GM12801 (cell line): ENCODE measurements around the gene ZFYVE27.

Experiments used
- CTCF ChIP-seq: IDR thresholded peaks from one replicate; pipeline ENCODE4 v1.5.1; 2011; ENCODE audit warnings: control low read depth; ENCODE audit not compliant: insufficient read length; ENCODE audit errors: extremely low read depth

ZFYVE27 gene

DNA sequence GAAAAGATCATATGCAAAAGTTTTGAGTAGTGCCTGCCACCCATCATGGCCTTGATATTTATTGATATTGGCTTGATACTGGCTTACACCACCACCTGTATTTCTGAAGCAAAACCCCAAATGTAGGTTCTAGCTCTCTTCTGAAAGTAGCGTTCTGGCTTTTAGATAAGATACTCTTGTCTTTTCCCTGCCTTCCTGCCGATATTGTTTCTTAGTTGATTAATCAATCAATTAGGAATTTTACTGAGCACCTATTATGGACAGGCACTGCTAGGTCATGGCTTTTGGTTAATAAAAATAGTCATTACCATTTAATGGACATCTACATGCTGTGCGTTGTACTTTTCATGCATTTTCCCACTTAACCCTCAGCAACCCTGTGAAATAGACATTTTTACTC is 27.0 kb downstream of the ZFYVE27 start:
- no peak for TF ChIP-seq CTCF

DNA sequence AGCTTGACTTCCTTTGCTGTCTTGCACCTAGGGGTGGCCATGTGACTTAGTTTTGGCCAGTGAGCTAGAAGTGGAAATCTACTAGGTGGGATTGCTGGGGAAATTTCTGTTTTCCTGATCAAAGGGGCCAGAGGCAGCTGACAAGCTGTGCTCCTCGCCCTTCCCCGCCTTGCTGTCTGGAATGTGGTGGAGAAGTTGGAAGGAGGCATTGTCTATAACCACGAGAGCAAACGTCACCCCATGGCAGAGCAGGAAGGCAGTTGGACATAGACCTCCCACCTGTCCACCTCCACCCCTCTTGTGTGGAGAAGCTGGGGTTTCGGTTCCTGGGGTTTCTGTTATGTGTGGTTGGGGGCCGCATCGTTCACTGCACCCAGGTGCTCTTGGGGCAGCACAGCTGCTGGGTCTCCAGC is 27.6 kb downstream of the ZFYVE27 start:
- no peak for TF ChIP-seq CTCF

- TF ChIP-seq CTCF, result no peak
These were observed 28.3 kb downstream of the ZFYVE27 start for GRCh38 chr10:97765201-97765600.

GRCh38 chr10:97766106-97766810 is 29.3 kb downstream of the ZFYVE27 start:
- no peak for TF ChIP-seq CTCF

- no peak for TF ChIP-seq CTCF
These were observed 30.3 kb downstream of the ZFYVE27 start for GRCh38 chr10:97766996-97767924.

DNA sequence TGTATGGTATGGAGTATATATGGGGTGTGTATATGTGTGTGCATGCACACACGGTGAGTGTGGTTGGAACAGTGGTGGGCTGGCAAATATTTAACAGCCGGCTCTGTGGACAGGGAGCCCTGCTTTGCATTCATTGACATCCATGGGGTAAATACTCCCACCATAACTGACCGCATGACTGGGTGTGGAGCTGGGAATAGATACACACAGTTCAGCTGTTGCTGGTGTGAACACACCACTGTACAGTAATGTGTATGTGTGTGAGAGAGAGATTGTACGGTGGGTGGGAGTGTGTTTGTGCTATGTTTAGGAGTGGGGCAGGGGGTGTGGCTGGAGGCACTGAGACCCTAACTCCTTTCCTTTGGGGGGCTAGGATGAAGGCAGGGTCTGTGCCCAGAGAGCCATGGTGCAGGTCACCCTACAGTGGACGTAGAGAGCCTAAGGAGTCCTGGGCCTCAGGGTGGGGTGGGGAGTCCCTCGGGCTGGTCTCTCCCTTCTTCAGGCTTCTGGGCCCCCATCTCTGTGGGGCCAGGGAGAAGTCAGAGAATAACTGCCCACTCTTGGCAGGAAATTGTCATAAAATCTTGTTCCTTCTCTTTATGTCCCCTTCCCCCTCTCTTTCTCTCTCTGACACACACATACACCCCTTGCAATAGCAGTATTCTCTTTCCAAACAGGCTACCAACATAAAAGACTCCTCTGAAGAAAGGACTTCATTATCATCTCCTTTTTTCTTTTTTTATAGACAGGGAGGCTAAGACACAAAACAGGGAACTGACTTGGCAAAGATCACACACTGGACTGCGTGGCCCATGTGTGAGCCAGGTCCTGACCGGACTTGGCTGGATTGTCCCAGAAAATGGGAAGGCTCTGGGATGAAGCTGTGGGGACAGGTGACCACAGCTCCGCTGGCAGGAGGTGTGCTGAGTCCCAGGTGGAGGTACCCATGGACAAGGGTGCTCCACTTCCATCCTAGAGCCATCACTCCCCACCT is 31.7 kb downstream of the ZFYVE27 start:
- no peak for TF ChIP-seq CTCF

DNA sequence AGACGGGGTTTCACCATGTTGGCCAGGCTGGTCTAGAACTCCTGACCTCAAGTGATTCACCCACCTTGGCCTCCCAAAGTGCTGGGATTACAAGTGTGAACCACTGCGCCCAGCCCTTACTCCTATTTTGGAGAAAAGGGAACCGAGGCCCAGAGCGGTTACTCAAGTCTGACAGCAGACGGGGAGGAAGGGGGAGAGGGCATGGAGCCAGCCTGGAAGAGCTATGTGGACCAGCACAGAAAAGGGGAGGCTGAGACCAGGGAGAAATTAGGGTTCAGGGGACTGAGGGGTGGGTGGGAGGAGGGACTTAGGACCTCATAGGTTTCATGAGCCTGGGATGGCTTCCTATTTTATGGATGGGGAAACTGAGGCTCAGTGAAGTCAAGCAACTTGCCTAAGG is 33.3 kb downstream of the ZFYVE27 start:
- TF ChIP-seq CTCF, result no peak
